H1 (cell line): ENCODE measurements around the gene CDX2. TPM values are rescaled to one million over a fixed set of nuclear protein-coding genes. Genes with fewer than 3 reads are reported as not detected.

Source experiments
- ASH2L ChIP-seq: fragments of 200-600, 300-600 bp; sonication (generic); IDR thresholded peaks from one replicate; pipeline ENCODE4 v1.7.1; 2017; ENCODE audit warnings: low read length
- BCL11A ChIP-seq, 2 experiments: IDR thresholded peaks; one replicate each; pipeline ENCODE4 v1.6.1; 2011; ENCODE audit warnings: low read depth in 2 of 2, low read length in 2 of 2, mild to moderate bottlenecking in 2 of 2
- CBX5 ChIP-seq: fragments of 300-800, 300-1000 bp; sonication (generic); IDR thresholded peaks from 2 replicates; pipeline ENCODE4 v1.7.1; 2016; ENCODE audit warnings: antibody characterized with exemption, low read length, low read depth
- CREB1 ChIP-seq: IDR thresholded peaks from 2 replicates; pipeline ENCODE4 v1.6.1; 2012; ENCODE audit warnings: inconsistent platforms
- CTBP2 ChIP-seq: IDR thresholded peaks from 2 replicates; pipeline ENCODE4 v1.7.0; 2011; ENCODE audit warnings: borderline replicate concordance, mild to moderate bottlenecking, moderate library complexity, mixed read lengths, low read length; ENCODE audit not compliant: insufficient read depth, insufficient read length
- CTCF ChIP-seq, 3 experiments: IDR thresholded peaks; 1 replicate in 2 of 3; 2 replicates in 1 of 3; pipeline versions ENCODE4 v1.5.1 to v1.6.1; 2011; ENCODE audit warnings: low read length in 3 of 3, mild to moderate bottlenecking in 3 of 3, inconsistent platforms in 2 of 3, low read depth in 1 of 3, moderate library complexity in 1 of 3; ENCODE audit not compliant: insufficient read depth in 1 of 3; ENCODE audit errors: control extremely low read depth in 1 of 3
- GABPA ChIP-seq: IDR thresholded peaks from 2 replicates; pipeline ENCODE4 v1.6.1; 2011; ENCODE audit warnings: mild to moderate bottlenecking, low read length, moderate library complexity, borderline replicate concordance; ENCODE audit not compliant: insufficient read depth
- HDAC6 ChIP-seq: IDR thresholded peaks from one replicate; pipeline ENCODE4 v1.7.1; 2012; ENCODE audit warnings: low read depth, mild to moderate bottlenecking, inconsistent platforms, low read length, moderate library complexity
- JUND ChIP-seq: IDR thresholded peaks from 2 replicates; pipeline ENCODE4 v1.6.1; 2011; ENCODE audit warnings: mild to moderate bottlenecking, improper control_type of control experiment, low read length
- KDM1A ChIP-seq: fragments of 200-600, 300-600 bp; sonication (generic); IDR thresholded peaks from 2 replicates; pipeline ENCODE4 v1.7.1; 2016; ENCODE audit warnings: mild to moderate bottlenecking, low read length, borderline replicate concordance
- RFX5 ChIP-seq: IDR thresholded peaks from 2 replicates; pipeline ENCODE4 v1.6.1; 2011; ENCODE audit warnings: low read depth, low read length, improper control_type of control experiment, borderline replicate concordance
- SIX5 ChIP-seq: IDR thresholded peaks from 2 replicates; pipeline ENCODE4 v1.6.1; 2011; ENCODE audit warnings: mild to moderate bottlenecking, low read depth, low read length
- SP1 ChIP-seq: IDR thresholded peaks from 2 replicates; pipeline ENCODE4 v1.6.1; 2011; ENCODE audit warnings: low read depth, low read length
- TCF12 ChIP-seq: IDR thresholded peaks from 2 replicates; pipeline ENCODE4 v1.6.1; 2011; ENCODE audit warnings: low read depth, mild to moderate bottlenecking, low read length
- TEAD4 ChIP-seq: IDR thresholded peaks from 2 replicates; pipeline ENCODE4 v1.6.1; 2012; ENCODE audit warnings: low read depth, low read length, inconsistent platforms, mixed read lengths
- YY1 ChIP-seq: IDR thresholded peaks from 2 replicates; pipeline ENCODE4 v1.6.1; 2011; ENCODE audit warnings: low read depth, mild to moderate bottlenecking, low read length
- polyA plus RNA-seq, 7 experiments: library from polyadenylated mRNA; depleted of rRNA in 3 of 7; stranded (reverse) in 5 of 7; unstranded in 2 of 7; fragments of >200 nt in 5 of 7; fragments of 200-250 nt in 2 of 7; gene quantifications; 1 replicate in 5 of 7; 2 replicates in 1 of 7; 4 replicates in 1 of 7; pipeline versions ENCODE4 v1.2.1 to v1.2.3, GENCODE V29; 2011 to 2013; ENCODE audit warnings: missing spikeins in 2 of 7, mixed read lengths in 2 of 7
- total RNA-seq: library from RNA; stranded (reverse); fragmentation: NEBNext Ultra II Directional; extraction: Animal tissue kit (Norgen Biotek cat#: 25700); gene quantifications from 2 replicates; pipeline ENCODE4 v1.2.1, GENCODE V29; 2021

Gene CDX2
- total and polyA plus RNA-seq, 2 of the 8 experiments (the other 6 are each of a cell fraction or from before 2014, with no cell fraction given): 0.09 TPM; not detected in 1

DNA sequence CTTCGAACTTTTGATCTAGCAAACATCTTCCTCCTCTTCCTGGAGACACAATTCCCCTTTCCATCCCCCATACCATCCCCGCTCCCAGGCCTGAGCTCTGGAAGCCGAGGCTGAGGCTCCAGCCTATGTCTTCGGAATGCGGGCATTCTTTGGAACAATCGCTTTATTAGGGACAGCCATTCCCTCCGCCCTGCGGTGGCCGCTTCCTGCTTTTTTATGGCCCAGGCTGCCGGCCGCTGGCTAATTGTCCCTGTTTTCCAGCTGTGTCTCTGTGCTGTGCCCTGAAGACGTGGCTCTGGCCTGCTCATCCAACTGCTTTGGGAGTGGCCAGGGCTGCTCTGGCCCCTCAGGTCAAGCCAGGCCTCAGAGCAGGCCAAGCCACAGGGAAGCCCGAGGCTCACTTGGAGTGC lies 2.1 kb upstream of the CDX2 start (continued):
- TF ChIP-seq TEAD4 (peak; percentile 81), RFX5 (no peak), KDM1A (0 out of 2 replicates have a peak, but pooled peaks have one; percentile 59), TCF12 (0 out of 2 replicates have a peak, but pooled peaks have one; percentile 49), ASH2L (peak; percentile 28), CBX5 (no peak), JUND (no peak), SIX5 (no peak), YY1 (peak; percentile 54; the same call in 1 of the 2 replicates), GABPA (0 out of 2 replicates have a peak, but pooled peaks have one; percentile 19), CREB1 (no peak), BCL11A (IDR thresholded peaks at IDR 0.05; ENCODE audit: low read depth in 2 of 2, low read length in 2 of 2) (no peak), CTCF (IDR thresholded peaks at IDR 0.05; ENCODE audit: control extremely low read depth in 1 of 3, insufficient read depth in 1 of 3, low read depth in 1 of 3, low read length in 3 of 3) (no peak), CTBP2 (peak; percentile 79), HDAC6 (no peak), SP1 (peak; percentile 45)
